ENCODE results near the gene CAMKMT.

- no peak for TF ChIP-seq EZH2 (IDR thresholded peaks at IDR 0.05; ENCODE audit: borderline replicate concordance, low read length)
- TF ChIP-seq, protein P1, sequence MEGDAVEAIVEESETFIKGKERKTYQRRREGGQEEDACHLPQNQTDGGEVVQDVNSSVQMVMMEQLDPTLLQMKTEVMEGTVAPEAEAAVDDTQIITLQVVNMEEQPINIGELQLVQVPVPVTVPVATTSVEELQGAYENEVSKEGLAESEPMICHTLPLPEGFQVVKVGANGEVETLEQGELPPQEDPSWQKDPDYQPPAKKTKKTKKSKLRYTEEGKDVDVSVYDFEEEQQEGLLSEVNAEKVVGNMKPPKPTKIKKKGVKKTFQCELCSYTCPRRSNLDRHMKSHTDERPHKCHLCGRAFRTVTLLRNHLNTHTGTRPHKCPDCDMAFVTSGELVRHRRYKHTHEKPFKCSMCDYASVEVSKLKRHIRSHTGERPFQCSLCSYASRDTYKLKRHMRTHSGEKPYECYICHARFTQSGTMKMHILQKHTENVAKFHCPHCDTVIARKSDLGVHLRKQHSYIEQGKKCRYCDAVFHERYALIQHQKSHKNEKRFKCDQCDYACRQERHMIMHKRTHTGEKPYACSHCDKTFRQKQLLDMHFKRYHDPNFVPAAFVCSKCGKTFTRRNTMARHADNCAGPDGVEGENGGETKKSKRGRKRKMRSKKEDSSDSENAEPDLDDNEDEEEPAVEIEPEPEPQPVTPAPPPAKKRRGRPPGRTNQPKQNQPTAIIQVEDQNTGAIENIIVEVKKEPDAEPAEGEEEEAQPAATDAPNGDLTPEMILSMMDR (conservative IDR thresholded peaks at IDR 0.05 in 1 of 2, IDR thresholded peaks at IDR 0.05 in 1 of 2; ENCODE audit: extremely low read depth in 1 of 2, insufficient read depth in 1 of 2, low read depth in 1 of 2, low read length in 2 of 2), result no peak
Measured at GRCh38 chr2:44758591-44758990, 396.8 kb downstream of the CAMKMT start.

Data from mammary epithelial cell (primary cell).